ENCODE results near the gene HAUS7. TPM values are rescaled to one million over a fixed set of nuclear protein-coding genes. Genes with fewer than 3 reads are reported as not detected.

Gene HAUS7
- total and polyA plus RNA-seq, 2 donors from 2014 or later = 28.1 to 47.6 TPM

GRCh38 chrX:153495362-153495751, 25.0 kb upstream of the HAUS7 start:
- FAIRE-seq (no peak), DNase-seq (no peak)
- Histone ChIP-seq H3K9me3 (ENCODE audit: control insufficient read depth in 2 of 3, insufficient read depth in 1 of 3, low read length in 3 of 3) (no peaks in the 10 kb centered on the region), H3K27me3 (ENCODE audit: control insufficient read depth, insufficient read depth, low read length) (no peaks in the 10 kb centered on the region), H3K4me1 (ENCODE audit: control insufficient read depth in 2 of 3, insufficient read depth in 2 of 3, low read depth in 1 of 3, low read length in 3 of 3) (peaks cover 0 to 8% (median 0%) of the 10 kb centered on the region in 3 donors), H3K36me3 (ENCODE audit: control insufficient read depth in 2 of 3, insufficient read depth in 3 of 3, low read length in 3 of 3) (no peaks in the 10 kb centered on the region), H3K27ac (ENCODE audit: low read depth in 2 of 2, low read length in 2 of 2) (peak overlapping the region in 1 of 2 donors; percentile 53), H3K9ac (ENCODE audit: low read length in 3 of 3) (peak overlapping the region in 1 of 3 donors; percentile 26), H3K4me3 (ENCODE audit: low read length in 3 of 3) (peak overlapping the region; percentile 34 to 66 (median 44))
- TF ChIP-seq CTCF (IDR thresholded peaks at IDR 0.05; ENCODE audit: borderline replicate concordance, extremely low read depth, insufficient read depth) = no peak
- intact Hi-C loops (cut with DNase I) = no loop called here

- H3K36me3 ChIP-seq (ENCODE audit: control insufficient read depth in 2 of 3, insufficient read depth in 3 of 3, low read length in 3 of 3) = no peaks in the 10 kb centered on the region
- H3K4me1 ChIP-seq (ENCODE audit: control insufficient read depth in 2 of 3, insufficient read depth in 2 of 3, low read depth in 1 of 3, low read length in 3 of 3) = peaks cover 0 to 8% (median 0%) of the 10 kb centered on the region in 3 donors
- intact Hi-C loops (cut with DNase I) = no loop called here
- peak within 1 kb of the TSS; percentile 43 to 53 for H3K27ac ChIP-seq (ENCODE audit: low read depth in 2 of 2, low read length in 2 of 2)
- no peak for FAIRE-seq
- peak; percentile 63 to 86 (median 74) for DNase-seq
- no peaks in the 10 kb centered on the region for H3K9me3 ChIP-seq (ENCODE audit: control insufficient read depth in 2 of 3, insufficient read depth in 1 of 3, low read length in 3 of 3)
- peak within 1 kb of the TSS in 1 of 3 donors; percentile 26 for H3K9ac ChIP-seq (ENCODE audit: low read length in 3 of 3)
- H3K27me3 ChIP-seq (ENCODE audit: control insufficient read depth, insufficient read depth, low read length) = no peaks in the 10 kb centered on the region
- no peak for TF ChIP-seq CTCF (IDR thresholded peaks at IDR 0.05; ENCODE audit: borderline replicate concordance, extremely low read depth, insufficient read depth)
- H3K4me3 ChIP-seq (ENCODE audit: low read length in 3 of 3) = peak within 1 kb of the TSS; percentile 34 to 66 (median 44)
Observed at GRCh38 chrX:153494541-153495361, 24.4 kb upstream of the HAUS7 start, which contains the start of gene BGN. Gene BGN, plus strand, starts transcription at chrX:153494980. Its CDS starts 9,652 bp downstream, at chrX:153504632.

GRCh38 chrX:153494061-153494460, 23.7 kb upstream of the HAUS7 start:
- TF ChIP-seq CTCF (IDR thresholded peaks at IDR 0.05; ENCODE audit: borderline replicate concordance, extremely low read depth, insufficient read depth) = no peak
- Histone ChIP-seq H3K36me3 (ENCODE audit: control insufficient read depth in 2 of 3, insufficient read depth in 3 of 3, low read length in 3 of 3) (no peaks in the 10 kb centered on the region), H3K9me3 (ENCODE audit: control insufficient read depth in 2 of 3, insufficient read depth in 1 of 3, low read length in 3 of 3) (no peaks in the 10 kb centered on the region), H3K4me3 (ENCODE audit: low read length in 3 of 3) (no peak overlapping the region), H3K9ac (ENCODE audit: low read length in 3 of 3) (no peak overlapping the region), H3K27me3 (ENCODE audit: control insufficient read depth, insufficient read depth, low read length) (no peaks in the 10 kb centered on the region), H3K4me1 (ENCODE audit: control insufficient read depth in 2 of 3, insufficient read depth in 2 of 3, low read depth in 1 of 3, low read length in 3 of 3) (peaks cover 0 to 10% (median 0%) of the 10 kb centered on the region in 3 donors), H3K27ac (ENCODE audit: low read depth in 2 of 2, low read length in 2 of 2) (peak overlapping the region; percentile 43 to 47)
- FAIRE-seq = no peak
- no peak for DNase-seq
- intact Hi-C loops (cut with DNase I) = no loop called here
